ENCODE data around the gene MSRB2. TPM values are rescaled to one million over a fixed set of nuclear protein-coding genes. Genes with fewer than 3 reads are reported as not detected.

The MSRB2 gene
- total and polyA plus RNA-seq, 2 experiments from 2014 or later: 26.4 to 90.2 TPM

DNA sequence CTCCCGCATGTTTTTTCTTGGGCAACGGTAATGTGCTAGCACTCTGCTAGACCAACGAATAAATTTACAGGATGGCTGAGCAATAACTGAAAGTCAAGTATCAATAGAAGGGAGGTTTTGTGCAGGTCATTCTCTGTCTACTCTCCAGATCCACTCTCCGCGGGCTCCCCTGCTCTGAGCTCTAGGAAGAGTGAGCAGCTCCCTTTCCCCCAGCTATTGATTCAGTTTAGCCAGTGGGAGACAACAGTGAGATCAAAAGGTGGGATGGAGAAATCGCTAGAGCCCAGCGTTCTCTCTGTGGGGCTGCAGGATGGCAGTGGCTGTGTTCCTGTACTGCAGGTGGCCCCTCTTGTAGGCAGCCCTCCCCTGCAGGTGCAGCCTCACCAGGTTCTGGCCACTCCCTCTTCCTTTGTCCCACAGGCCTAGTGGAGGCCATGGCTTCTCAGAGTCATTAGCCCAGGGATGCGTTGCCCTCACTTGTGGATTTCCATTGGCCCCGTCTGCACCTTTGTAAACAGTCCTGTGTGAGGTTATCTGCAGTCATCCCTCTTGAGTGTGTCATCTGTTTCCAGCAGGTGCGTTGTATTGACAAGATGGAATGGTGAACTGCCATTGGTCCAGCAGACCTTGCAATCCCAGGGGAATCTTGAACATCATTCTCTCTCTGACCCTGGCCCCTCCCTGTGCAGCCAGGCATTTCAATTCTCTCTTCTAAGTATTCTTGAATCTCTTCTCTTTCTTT, 11.1 kb downstream of the MSRB2 start:
- DNase-seq (ENCODE audit: low spot score): no peak
- Histone ChIP-seq H3K27ac (no peak overlapping the region), H3K4me2 (no peak overlapping the region), H3K79me2 (peaks cover 24% of the 10 kb centered on the region), H3K36me3 (replicated peaks; ENCODE audit: insufficient read depth, low read depth) (no peaks in the 10 kb centered on the region), H3K27me3 (no peaks in the 10 kb centered on the region), H3K4me3 (no peak overlapping the region), H3K9me2 (replicated peaks; ENCODE audit: insufficient read depth) (no peaks in the 10 kb centered on the region), H3K9me3 (ENCODE audit: low read depth) (no peaks in the 10 kb centered on the region), H3K4me1 (ENCODE audit: insufficient read depth) (no peaks in the 10 kb centered on the region), H4K20me1 (ENCODE audit: insufficient read depth, poor library complexity, severe bottlenecking) (no peaks in the 10 kb centered on the region), H2AFZ (no peak overlapping the region)
- 94% methylated on average over 10 of the region's 10 CpGs for WGBS (ENCODE audit: low lambda C conversion rate, missing lambda C conversion rate)
- TF ChIP-seq EZH2phosphoT487 (IDR thresholded peaks at IDR 0.05; ENCODE audit: low read depth, severe bottlenecking, unreplicated experiment) (no peak), EZH2 (IDR thresholded peaks at IDR 0.05; ENCODE audit: borderline replicate concordance) (no peak)
- TF ChIP-seq, protein P1, sequence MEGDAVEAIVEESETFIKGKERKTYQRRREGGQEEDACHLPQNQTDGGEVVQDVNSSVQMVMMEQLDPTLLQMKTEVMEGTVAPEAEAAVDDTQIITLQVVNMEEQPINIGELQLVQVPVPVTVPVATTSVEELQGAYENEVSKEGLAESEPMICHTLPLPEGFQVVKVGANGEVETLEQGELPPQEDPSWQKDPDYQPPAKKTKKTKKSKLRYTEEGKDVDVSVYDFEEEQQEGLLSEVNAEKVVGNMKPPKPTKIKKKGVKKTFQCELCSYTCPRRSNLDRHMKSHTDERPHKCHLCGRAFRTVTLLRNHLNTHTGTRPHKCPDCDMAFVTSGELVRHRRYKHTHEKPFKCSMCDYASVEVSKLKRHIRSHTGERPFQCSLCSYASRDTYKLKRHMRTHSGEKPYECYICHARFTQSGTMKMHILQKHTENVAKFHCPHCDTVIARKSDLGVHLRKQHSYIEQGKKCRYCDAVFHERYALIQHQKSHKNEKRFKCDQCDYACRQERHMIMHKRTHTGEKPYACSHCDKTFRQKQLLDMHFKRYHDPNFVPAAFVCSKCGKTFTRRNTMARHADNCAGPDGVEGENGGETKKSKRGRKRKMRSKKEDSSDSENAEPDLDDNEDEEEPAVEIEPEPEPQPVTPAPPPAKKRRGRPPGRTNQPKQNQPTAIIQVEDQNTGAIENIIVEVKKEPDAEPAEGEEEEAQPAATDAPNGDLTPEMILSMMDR (IDR thresholded peaks at IDR 0.05; ENCODE audit: poor library complexity): no peak

DNA sequence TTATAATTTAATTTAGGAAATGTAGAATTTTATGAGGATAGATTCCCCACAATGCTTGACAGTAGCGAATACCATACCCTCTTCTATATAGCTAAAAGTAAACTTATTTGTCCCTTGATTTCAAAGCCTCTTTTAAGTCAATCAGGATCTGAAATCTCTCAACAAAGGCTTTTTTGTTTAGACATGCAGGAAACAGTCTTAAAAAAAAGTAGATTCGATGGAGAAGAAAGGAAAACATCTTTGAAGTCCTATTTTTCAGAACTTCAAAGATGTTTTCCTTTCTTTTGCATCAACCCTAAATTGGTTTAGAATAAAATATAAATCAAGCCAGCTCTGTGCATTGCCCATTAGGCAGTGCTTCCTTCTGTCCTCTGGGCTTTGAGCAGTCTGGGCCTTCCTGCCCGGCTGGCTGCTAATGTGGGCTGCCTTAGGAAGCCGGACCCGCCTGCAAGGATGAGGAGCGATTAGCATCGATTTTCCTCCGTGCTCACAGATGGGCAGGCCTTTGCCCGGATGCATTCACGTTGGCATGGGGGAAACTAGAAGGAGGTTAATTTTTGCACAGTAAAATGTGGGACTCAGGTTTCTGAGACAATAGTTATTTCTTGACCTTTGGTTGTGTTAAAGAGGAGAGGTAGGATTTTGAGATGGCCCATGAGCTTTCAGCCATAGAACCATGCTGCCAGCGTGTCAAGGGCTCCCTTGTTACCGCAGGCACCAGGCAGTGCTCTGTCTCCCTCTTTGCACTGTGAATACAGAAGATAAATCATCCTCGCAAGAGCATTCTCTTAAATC, 15.5 kb downstream of the MSRB2 start:
- no peaks in the 10 kb centered on the region for H3K36me3 ChIP-seq (replicated peaks; ENCODE audit: insufficient read depth, low read depth)
- no peak overlapping the region for H3K27ac ChIP-seq
- no peaks in the 10 kb centered on the region for H4K20me1 ChIP-seq (ENCODE audit: insufficient read depth, poor library complexity, severe bottlenecking)
- H3K9me2 ChIP-seq (replicated peaks; ENCODE audit: insufficient read depth): no peaks in the 10 kb centered on the region
- H3K9me3 ChIP-seq (ENCODE audit: low read depth): no peaks in the 10 kb centered on the region
- H3K79me2 ChIP-seq: no peaks in the 10 kb centered on the region
- 83% methylated on average over 13 of the region's 13 CpGs for WGBS (ENCODE audit: low lambda C conversion rate, missing lambda C conversion rate)
- no peak overlapping the region for H3K4me3 ChIP-seq
- no peak for DNase-seq (ENCODE audit: low spot score)
- H3K4me2 ChIP-seq: no peak overlapping the region
- TF ChIP-seq EZH2 (IDR thresholded peaks at IDR 0.05; ENCODE audit: borderline replicate concordance) (no peak), EZH2phosphoT487 (IDR thresholded peaks at IDR 0.05; ENCODE audit: low read depth, severe bottlenecking, unreplicated experiment) (no peak)
- TF ChIP-seq, protein P1 (IDR thresholded peaks at IDR 0.05; ENCODE audit: poor library complexity): no peak
- no peaks in the 10 kb centered on the region for H3K4me1 ChIP-seq (ENCODE audit: insufficient read depth)
- H2AFZ ChIP-seq: no peak overlapping the region
- no peaks in the 10 kb centered on the region for H3K27me3 ChIP-seq

DNA sequence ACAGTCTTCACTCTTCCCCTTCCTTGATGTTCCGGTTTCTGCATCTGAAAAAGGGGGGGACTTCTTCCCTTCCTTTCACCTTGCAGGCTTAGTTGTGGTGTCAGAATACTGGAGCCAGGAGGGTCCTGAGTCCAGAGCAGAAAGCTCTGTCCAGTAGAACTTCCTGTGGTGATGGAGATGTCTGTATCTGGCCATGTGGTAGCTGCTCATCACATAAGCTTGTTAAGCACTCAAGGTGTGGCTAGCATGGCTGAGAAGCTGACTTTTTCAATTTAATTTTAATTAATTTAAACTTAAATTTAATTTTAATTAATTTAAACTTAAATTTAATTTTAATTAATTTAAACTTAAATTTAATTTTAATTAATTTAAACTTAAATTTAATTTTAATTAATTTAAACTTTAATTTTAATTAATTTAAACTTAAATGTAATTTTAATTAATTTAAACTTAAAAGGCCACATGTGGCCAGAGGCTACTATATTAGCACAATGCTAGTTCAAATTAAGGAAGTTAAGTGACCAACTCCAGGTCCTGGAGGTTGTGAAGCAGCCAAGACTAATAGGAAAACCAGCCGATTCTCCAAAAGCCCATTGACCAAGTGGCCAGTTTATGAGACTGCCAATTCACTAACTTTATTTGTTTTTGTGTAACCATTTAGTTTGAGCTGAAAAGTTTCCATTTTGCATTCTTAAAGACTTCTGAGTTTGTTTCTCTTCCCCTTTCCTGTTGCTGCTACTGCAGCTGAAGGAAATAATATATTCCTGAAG, 16.3 kb downstream of the MSRB2 start:
- Histone ChIP-seq H3K4me3 (no peak overlapping the region), H3K79me2 (no peaks in the 10 kb centered on the region), H3K9me3 (ENCODE audit: low read depth) (no peaks in the 10 kb centered on the region), H2AFZ (no peak overlapping the region), H4K20me1 (ENCODE audit: insufficient read depth, poor library complexity, severe bottlenecking) (no peaks in the 10 kb centered on the region), H3K9me2 (replicated peaks; ENCODE audit: insufficient read depth) (no peaks in the 10 kb centered on the region), H3K27ac (no peak overlapping the region), H3K36me3 (replicated peaks; ENCODE audit: insufficient read depth, low read depth) (no peaks in the 10 kb centered on the region), H3K4me1 (ENCODE audit: insufficient read depth) (no peaks in the 10 kb centered on the region), H3K27me3 (no peaks in the 10 kb centered on the region), H3K4me2 (no peak overlapping the region)
- TF ChIP-seq, protein P1 (IDR thresholded peaks at IDR 0.05; ENCODE audit: poor library complexity): no peak
- TF ChIP-seq EZH2 (IDR thresholded peaks at IDR 0.05; ENCODE audit: borderline replicate concordance) (no peak), EZH2phosphoT487 (IDR thresholded peaks at IDR 0.05; ENCODE audit: low read depth, severe bottlenecking, unreplicated experiment) (no peak)
- no peak for DNase-seq (ENCODE audit: low spot score)
- 93% methylated on average over 2 of the region's 2 CpGs for WGBS (ENCODE audit: low lambda C conversion rate, missing lambda C conversion rate)

All from hepatocyte (in vitro differentiated cells).